HepG2 (cell line): Measurements from ENCODE around the gene TOR1A. TPM values are rescaled to one million over a fixed set of nuclear protein-coding genes. Genes with fewer than 3 reads are reported as not detected.

ENCODE experiments used
- ATAC-seq: fragments of 200-7000 bp; cut with Tn5 transposase; 3 replicates; pipeline ENCODE4 v1.9.1; 2020; ENCODE audit warnings: mild to moderate bottlenecking, moderate library complexity
- BruUV-seq: library from RNA; stranded (reverse); fragments of 400-500 nt; replicated peaks from 2 replicates; lab custom pipeline; 2021; lab: Mats Ljungman, UMichigan
- CTCF ChIA-PET: fragments of 300-600 bp; formaldehyde crosslinking; extraction: SDS; loops from one replicate; lab custom pipeline; 2021; ENCODE audit warnings: low total read pairs, inconsistent platforms, low intra/inter-chr PET ratio; lab: Yijun Ruan, JAX
- POLR2A ChIA-PET: fragments of 350-600 bp; sonication (Branson Sonifier 250); formaldehyde crosslinking; loops from one replicate; lab custom pipeline; 2020; ENCODE audit warnings: antibody characterized with exemption, inconsistent platforms; lab: Yijun Ruan, JAX
- DNase-seq: peaks from one replicate; pipeline ENCODE4 v3.0.0-alpha.2; 2015; ENCODE audit warnings: low spot score
- FAIRE-seq: peaks from 3 replicates; lab custom pipeline; 2011; peaks lifted over from hg19 to GRCh38; lab: Jason Lieb, UNC
- H2AFZ ChIP-seq: one replicate; pipeline ENCODE4 v1.6.1; 2011; ENCODE audit warnings: low read length, inconsistent platforms
- H3K27ac ChIP-seq: fragments of 300-600 bp; 3 replicates; pipeline ENCODE4 v1.8.0; 2011; ENCODE audit warnings: mixed run types, mild to moderate bottlenecking, mixed read lengths, low read length, inconsistent platforms; ENCODE audit not compliant: insufficient read depth; ENCODE audit errors: extremely low read length
- H3K27me3 ChIP-seq, 2 experiments: fragments of 200-600 bp in 1 of 2; 2 replicates in 1 of 2; 3 replicates in 1 of 2; pipeline versions ENCODE4 v1.6.0 to v1.8.0; 2011; ENCODE audit warnings: low read length in 2 of 2, mild to moderate bottlenecking in 2 of 2, moderate library complexity in 2 of 2, inconsistent platforms in 1 of 2; ENCODE audit not compliant: insufficient read depth in 2 of 2, control insufficient read depth in 1 of 2
- H3K36me3 ChIP-seq, 2 experiments: fragments of 200-600 bp in 1 of 2; replicated peaks in 1 of 2; 2 replicates in 1 of 2; 3 replicates in 1 of 2; pipeline versions ENCODE4 v1.5.1 to v1.8.0; 2011; ENCODE audit warnings: low read length in 2 of 2, inconsistent platforms in 1 of 2; ENCODE audit not compliant: insufficient read depth in 2 of 2, control insufficient read depth in 1 of 2
- H3K4me1 ChIP-seq: 2 replicates; pipeline ENCODE4 v1.5.1; 2012; ENCODE audit warnings: low read length, inconsistent platforms; ENCODE audit not compliant: insufficient read depth
- H3K4me2 ChIP-seq: 2 replicates; pipeline ENCODE4 v1.6.0; 2011; ENCODE audit warnings: low read depth, low read length, inconsistent platforms
- H3K4me3 ChIP-seq, 3 experiments: fragments of 200-600 bp in 1 of 3; sonication (generic), shearing (Covaris generic) in 1 of 3; replicated peaks in 1 of 3; 2 replicates each; pipeline ENCODE4 v1.5.1; 2011 to 2016; ENCODE audit warnings: low read length in 3 of 3, inconsistent platforms in 2 of 3, low read depth in 2 of 3, mild to moderate bottlenecking in 2 of 3, control low read depth in 1 of 3, mixed read lengths in 1 of 3; ENCODE audit not compliant: insufficient read depth in 1 of 3
- H3K79me2 ChIP-seq: one replicate; pipeline ENCODE4 v1.6.1; 2011; ENCODE audit warnings: low read length, inconsistent platforms; ENCODE audit not compliant: insufficient read depth
- H3K9ac ChIP-seq: 2 replicates; pipeline ENCODE4 v1.6.0; 2011; ENCODE audit warnings: mild to moderate bottlenecking, low read depth, low read length, inconsistent platforms; ENCODE audit not compliant: insufficient read depth
- H3K9me3 ChIP-seq: 2 replicates; pipeline ENCODE4 v1.5.1; 2012; ENCODE audit warnings: mild to moderate bottlenecking, low read length
- H4K20me1 ChIP-seq: 2 replicates; pipeline ENCODE4 v1.6.0; 2011; ENCODE audit warnings: inconsistent platforms, mild to moderate bottlenecking, low read length, moderate library complexity; ENCODE audit not compliant: insufficient read depth
- EEA1 ChIP-seq: sonication (generic); formaldehyde crosslinking; IDR thresholded peaks from 2 replicates; pipeline ENCODE4 v1.5.1; 2020; ENCODE audit warnings: mild to moderate bottlenecking, missing genetic modification reagents, borderline replicate concordance
- ELF4 ChIP-seq: sonication (generic); formaldehyde crosslinking; IDR thresholded peaks from 2 replicates; pipeline ENCODE4 v1.5.0; 2020; ENCODE audit warnings: missing genetic modification reagents, mild to moderate bottlenecking, moderate library complexity, borderline replicate concordance
- HMG20B ChIP-seq: conservative IDR thresholded peaks from 2 replicates; pipeline ENCODE4 v1.6.1; 2016; ENCODE audit warnings: missing genetic modification reagents, missing compliant biosample characterization
- KLF6 ChIP-seq: IDR thresholded peaks from 2 replicates; pipeline ENCODE4 v1.8.0; 2016; ENCODE audit warnings: missing biosample characterization, missing genetic modification reagents
- ZC3H4 ChIP-seq: sonication (generic); formaldehyde crosslinking; IDR thresholded peaks from 2 replicates; pipeline ENCODE4 v1.4.0; 2020; ENCODE audit warnings: missing genetic modification reagents, borderline replicate concordance
- ZNF276 ChIP-seq: sonication (generic); formaldehyde crosslinking; IDR thresholded peaks from 2 replicates; pipeline ENCODE4 v1.4.0; 2020; ENCODE audit warnings: mild to moderate bottlenecking, low read depth, missing genetic modification reagents
- ZNF501 ChIP-seq: sonication (generic); formaldehyde crosslinking; IDR thresholded peaks from 2 replicates; pipeline ENCODE4 v1.5.1; 2020; ENCODE audit warnings: mild to moderate bottlenecking, moderate library complexity, missing genetic modification reagents
- ZNF557 ChIP-seq: sonication (generic); formaldehyde crosslinking; IDR thresholded peaks from 2 replicates; pipeline ENCODE4 v1.4.0; 2020; ENCODE audit warnings: missing genetic modification reagents
- ZNF589 ChIP-seq: sonication (generic); formaldehyde crosslinking; conservative IDR thresholded peaks from 2 replicates; pipeline ENCODE4 v1.8.0; 2022; ENCODE audit warnings: mild to moderate bottlenecking, moderate library complexity, missing genetic modification reagents
- ZNF782 ChIP-seq: sonication (generic); formaldehyde crosslinking; IDR thresholded peaks from 2 replicates; pipeline ENCODE4 v1.4.0; 2020; ENCODE audit warnings: missing genetic modification reagents, mild to moderate bottlenecking, borderline replicate concordance
- ZNF879 ChIP-seq: sonication (generic); formaldehyde crosslinking; IDR thresholded peaks from 2 replicates; pipeline ENCODE4 v1.8.1; 2023; ENCODE audit warnings: missing genetic modification reagents
- WGBS: methylation state at CpG from one replicate; pipeline ENCODE4 v1.1.6; 2017; ENCODE audit warnings: low lambda C conversion rate; 5-methylcytosine and 5-hydroxymethylcytosine counted together
- in situ Hi-C: cut with HindIII; loops from 2 replicates; pipeline ENCODE4 v1.10.0; 2017; ENCODE audit warnings: low pct_unique_long_range_greater_than_20kb; ENCODE audit not compliant: extremely low pct_ligation_motif_present
- intact Hi-C: fragments of 100-400 bp; cut with micrococcal nuclease; formaldehyde crosslinking; loops from one replicate; pipeline ENCODE4 v1.10.0; 2022; ENCODE audit not compliant: unreplicated experiment
- polyA plus RNA-seq, 8 experiments: library from polyadenylated mRNA; depleted of rRNA in 3 of 8; stranded (reverse) in 7 of 8; unstranded in 1 of 8; fragments of >200 nt; fragmentation: Illumina TruSeq in 4 of 8; extraction: Trizol in 4 of 8; gene quantifications; 2 replicates each; pipeline versions ENCODE4 v1.2.1 to v1.2.3, GENCODE V29; 2011 to 2016; ENCODE audit warnings: low read depth in 4 of 8, missing spikeins in 1 of 8, mixed read lengths in 1 of 8; ENCODE audit not compliant: insufficient read depth in 1 of 8
- total RNA-seq, 5 experiments: library from RNA; depleted of rRNA; stranded (reverse); fragments of >200 nt; fragmentation: Illumina TruSeq; extraction: Trizol; gene quantifications; 2 replicates each; pipeline ENCODE4 v1.2.3, GENCODE V29; 2016; ENCODE audit warnings: low read depth in 1 of 5
- TF ChIP-seq, protein P1 (sequence below): IDR thresholded peaks from 2 replicates; pipeline ENCODE4 v1.6.1; 2016; ENCODE audit warnings: missing biosample characterization, missing genetic modification reagents, low read depth

The TOR1A gene
- total and polyA plus RNA-seq, 2 of the 13 experiments (the other 11 are each of a cell fraction or from before 2014, with no cell fraction given): 31.6 to 41.4 TPM

GRCh38 chr9:129861447-129861827, 37.5 kb upstream of the TOR1A start:
- Histone ChIP-seq H3K27me3 (no peaks in the 10 kb centered on the region), H4K20me1 (no peaks in the 10 kb centered on the region), H3K27ac (no peak overlapping the region), H3K9ac (no peak overlapping the region), H3K4me3 (no peak overlapping the region), H3K4me2 (no peak overlapping the region), H3K4me1 (no peaks in the 10 kb centered on the region), H2AFZ (no peak overlapping the region), H3K9me3 (no peaks in the 10 kb centered on the region), H3K36me3 (peaks cover 5 to 13% of the 10 kb centered on the region in 2 experiments; a peak in 2 of 5 replicates), H3K79me2 (no peaks in the 10 kb centered on the region)
- no TSS peak for BruUV-seq
- ChIA-PET CTCF (no interaction called here), POLR2A (no interaction called here)
- 89% methylated on average over 9 of the region's 12 CpGs for whole genome bisulfite sequencing
- TF ChIP-seq KLF6 (CRISPR knock-in tag) (no peak), ZNF557 (CRISPR knock-in tag) (no peak), ZNF276 (CRISPR knock-in tag) (no peak)
- in situ Hi-C loops (no loop called here), intact Hi-C loops (no loop called here)
- ATAC-seq (no peak), FAIRE-seq (no peak), DNase-seq (no peak)

- Histone ChIP-seq H4K20me1 (no peaks in the 10 kb centered on the region), H3K9ac (no peak overlapping the region), H2AFZ (no peak overlapping the region), H3K79me2 (no peaks in the 10 kb centered on the region), H3K4me3 (no peak overlapping the region), H3K4me2 (no peak overlapping the region), H3K4me1 (no peaks in the 10 kb centered on the region), H3K27me3 (no peaks in the 10 kb centered on the region), H3K9me3 (no peaks in the 10 kb centered on the region), H3K36me3 (peaks cover 5 to 14% of the 10 kb centered on the region in 2 experiments; a peak in 2 of 5 replicates), H3K27ac (no peak overlapping the region)
- FAIRE-seq (no peak), ATAC-seq (no peak), DNase-seq (no peak)
- BruUV-seq: no TSS peak
- intact Hi-C loops: no loop called here
- CTCF ChIA-PET: no interaction called here
- in situ Hi-C loops: no loop called here
- POLR2A ChIA-PET: no interaction called here
- TF ChIP-seq ZC3H4 (CRISPR knock-in tag): no peak
- no peak for TF ChIP-seq ZNF501
- no peak for TF ChIP-seq ZNF589 (CRISPR knock-in tag)
- TF ChIP-seq ELF4 (CRISPR knock-in tag): no peak
- no peak for TF ChIP-seq EEA1
- no peak for TF ChIP-seq ZNF782 (CRISPR knock-in tag)
- no peak for TF ChIP-seq HMG20B (CRISPR knock-in tag)
- TF ChIP-seq, protein P1, sequence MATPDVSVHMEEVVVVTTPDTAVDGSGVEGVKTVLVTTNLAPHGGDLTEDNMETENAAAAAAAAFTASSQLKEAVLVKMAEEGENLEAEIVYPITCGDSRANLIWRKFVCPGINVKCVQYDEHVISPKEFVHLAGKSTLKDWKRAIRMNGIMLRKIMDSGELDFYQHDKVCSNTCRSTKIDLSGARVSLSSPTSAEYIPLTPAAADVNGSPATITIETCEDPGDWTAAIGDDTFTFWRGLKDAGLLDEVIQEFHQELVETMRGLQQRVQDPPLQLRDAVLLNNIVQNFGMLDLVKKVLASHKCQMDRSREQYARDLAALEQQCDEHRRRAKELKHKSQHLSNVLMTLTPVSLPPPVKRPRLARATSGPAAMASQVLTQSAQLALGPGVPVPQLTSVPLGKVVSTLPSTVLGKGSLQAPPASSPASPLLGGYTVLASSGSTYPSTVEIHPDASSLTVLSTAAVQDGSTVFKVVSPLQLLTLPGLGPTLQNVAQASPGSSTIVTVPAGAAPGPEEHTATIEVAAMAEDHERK (CRISPR knock-in tag): no peak
- no peak for TF ChIP-seq ZNF879 (CRISPR knock-in tag)
- WGBS: 56% methylated on average over 5 of the region's 11 CpGs
These were observed 36.9 kb upstream of the TOR1A start for GRCh38 chr9:129860653-129861446.
